Mesenteric fat pad (tissue), 1 donor: ENCODE data around the gene BABAM2. TPM values are rescaled to one million over a fixed set of nuclear protein-coding genes. Genes with fewer than 3 reads are reported as not detected.
A peak's percentile ranks its signal among the peaks of the same experiment; 100 is the strongest.

ENCODE experiments used
- DNase-seq: peaks from one replicate; pipeline ENCODE4 v3.0.0-alpha.2; 2020; ENCODE audit warnings: low spot score
- total RNA-seq: library from RNA; stranded (reverse); fragmentation: NEBNext Ultra II Directional; extraction: Animal tissue kit (Norgen Biotek cat#: 25700); gene quantifications from one replicate; pipeline ENCODE4 v1.2.1, GENCODE V29; 2021
- donor health status: DM: yes; HTN: yes; CAD: no.

The BABAM2 gene
- total RNA-seq, 1 donor from 2014 or later: 36.0 TPM

GRCh38 chr2:28300485-28301341 is 410.2 kb downstream of the BABAM2 start:
- no peak for DNase-seq

GRCh38 chr2:28305202-28305601 is 414.7 kb downstream of the BABAM2 start:
- DNase-seq: no peak

GRCh38 chr2:28310107-28310506 is 419.6 kb downstream of the BABAM2 start:
- DNase-seq: no peak

GRCh38 chr2:28311660-28312249 is 421.2 kb downstream of the BABAM2 start:
- no peak for DNase-seq

GRCh38 chr2:28312307-28313219 is 422.0 kb downstream of the BABAM2 start:
- no peak for DNase-seq

- no peak for DNase-seq
Measured at GRCh38 chr2:28313220-28313784, 422.8 kb downstream of the BABAM2 start.

GRCh38 chr2:28314968-28315367 is 424.4 kb downstream of the BABAM2 start:
- DNase-seq: no peak

- DNase-seq: peak; percentile 51
Measured at GRCh38 chr2:28316546-28317335, 426.2 kb downstream of the BABAM2 start.

GRCh38 chr2:28317390-28317789 is 426.9 kb downstream of the BABAM2 start:
- no peak for DNase-seq

GRCh38 chr2:28318023-28318422 is 427.5 kb downstream of the BABAM2 start:
- peak; percentile 12 for DNase-seq

GRCh38 chr2:28318462-28319117 is 428.1 kb downstream of the BABAM2 start:
- DNase-seq: peak; percentile 30

GRCh38 chr2:28319118-28320008 is 428.8 kb downstream of the BABAM2 start:
- peak; percentile 68 for DNase-seq

- no peak for DNase-seq
Measured at GRCh38 chr2:28320009-28320365, 429.5 kb downstream of the BABAM2 start.

- DNase-seq: peak; percentile 84
Measured at GRCh38 chr2:28320371-28320770, 429.8 kb downstream of the BABAM2 start.

- no peak for DNase-seq
Measured at GRCh38 chr2:28321426-28321825, 430.9 kb downstream of the BABAM2 start.

GRCh38 chr2:28322051-28322450 is 431.5 kb downstream of the BABAM2 start:
- peak; percentile 57 for DNase-seq

- peak; percentile 81 for DNase-seq
Measured at GRCh38 chr2:28322456-28322855, 431.9 kb downstream of the BABAM2 start.

GRCh38 chr2:28322981-28323396 is 432.5 kb downstream of the BABAM2 start:
- DNase-seq: peak; percentile 60

- peak; percentile 81 for DNase-seq
Measured at GRCh38 chr2:28325173-28325566, 434.6 kb downstream of the BABAM2 start.
